Erythroblast (primary cell): ENCODE data around the gene PDZD7.

Experiments
- GATA1 ChIP-seq: IDR thresholded peaks from 2 replicates; pipeline ENCODE4 v1.6.1; 2011; ENCODE audit warnings: low read depth, mild to moderate bottlenecking, control low read depth, low read length, moderate library complexity
- POLR2A ChIP-seq: IDR thresholded peaks from 2 replicates; pipeline ENCODE4 v1.6.1; 2011; ENCODE audit warnings: mild to moderate bottlenecking, low read length

- TF ChIP-seq POLR2A: no peak
- TF ChIP-seq GATA1: no peak
Observed at GRCh38 chr10:101029520-101030295, 1.2 kb downstream of the PDZD7 start.
